Measurements from ENCODE around the gene NUDCD3.

GRCh38 chr7:44380831-44381493 is 109.5 kb downstream of the NUDCD3 start:
- TF ChIP-seq POLR2A (IDR thresholded peaks at IDR 0.05) (no peak), CTCF (IDR thresholded peaks at IDR 0.05) (no peak)

All from uterus (tissue), 2 donors.